Glomerular visceral epithelial cell (primary cell): Measurements from ENCODE around the gene RGS3.

Source experiments
- DNase-seq: peaks from one replicate; pipeline ENCODE4 v3.0.0-alpha.2; 2016; ENCODE audit errors: extremely low spot score

Gene RGS3

DNA sequence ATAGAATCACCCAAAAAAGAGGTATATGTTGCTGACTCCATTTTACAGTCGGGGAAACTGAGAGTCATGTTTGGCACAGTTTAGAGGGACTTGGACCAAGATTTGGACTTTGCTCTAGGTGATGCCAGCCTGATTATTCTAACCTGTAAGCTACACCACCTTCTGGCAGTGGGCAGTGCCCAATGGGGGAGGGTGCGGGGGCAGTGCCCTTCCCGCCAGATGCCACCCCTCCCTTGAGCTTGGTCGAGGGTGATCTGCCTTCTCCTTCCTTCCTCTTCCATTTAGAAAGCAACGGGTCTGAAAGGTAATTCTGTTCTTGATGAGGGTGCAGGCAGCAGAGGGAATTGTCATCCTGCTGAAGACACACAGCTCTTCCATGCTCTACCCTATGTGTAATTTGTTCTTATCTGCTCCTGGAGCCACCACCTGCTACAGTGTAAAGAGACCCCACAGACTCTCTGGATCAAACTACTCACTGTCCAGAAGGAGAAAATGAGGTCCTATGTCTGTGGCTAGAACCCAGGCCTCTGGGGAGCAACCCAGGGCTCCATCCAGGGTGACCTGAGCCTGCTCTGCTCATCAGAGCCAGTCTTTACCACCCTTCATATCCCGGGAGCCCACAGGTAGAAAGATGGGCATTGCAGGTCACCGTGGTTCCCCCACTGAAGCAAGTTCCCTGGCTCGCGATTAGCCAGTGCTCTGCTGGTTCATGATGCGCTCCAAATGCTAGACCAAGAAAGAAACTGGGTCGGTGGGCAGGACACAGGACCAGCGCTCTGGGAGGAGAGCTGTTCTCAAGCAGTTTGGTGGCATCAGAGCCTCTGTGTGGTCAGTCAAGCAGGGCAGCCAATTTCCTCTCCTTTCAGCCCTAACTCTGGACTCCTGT, 156.2 kb downstream of the RGS3 start:
- no peak for DNase-seq

DNA sequence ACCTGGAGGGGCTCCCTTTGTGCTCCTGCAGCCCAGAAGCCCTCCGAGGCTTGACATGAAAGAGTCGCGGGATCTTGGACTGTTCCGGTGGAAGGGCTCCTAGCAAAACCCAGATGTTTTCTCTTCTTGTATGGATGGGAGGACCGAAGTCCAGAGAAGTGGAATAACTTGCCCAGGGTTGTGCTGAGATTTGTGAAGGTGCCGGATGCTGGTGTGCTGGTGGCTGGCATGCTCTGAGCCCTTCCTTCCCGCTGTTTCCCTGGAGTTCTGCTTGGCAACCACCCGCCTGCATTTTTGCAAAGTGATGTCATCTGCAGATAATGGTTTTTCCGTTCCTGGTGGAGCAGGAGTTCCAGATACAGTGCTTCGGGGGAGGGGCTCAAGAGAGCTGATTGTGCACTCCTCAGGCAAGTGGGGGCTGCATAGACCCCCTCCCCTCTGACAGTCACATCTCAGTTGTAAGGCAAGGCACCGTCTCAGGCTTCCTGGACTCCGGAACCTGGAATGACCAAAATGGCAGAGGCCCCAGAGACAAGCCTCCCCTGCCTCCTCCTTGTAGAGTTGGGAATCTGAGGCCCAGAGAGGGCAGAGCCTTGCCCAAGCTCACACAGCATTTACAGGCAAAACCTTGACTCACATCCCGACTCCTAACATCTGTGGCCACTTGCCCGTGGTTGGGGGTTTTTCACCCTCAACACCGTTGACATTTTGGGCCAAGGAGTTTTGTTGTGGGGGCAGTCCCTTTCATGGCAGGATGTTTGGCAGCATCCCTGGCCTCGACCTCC, 157.0 kb downstream of the RGS3 start:
- peak; percentile 98 for DNase-seq

DNA sequence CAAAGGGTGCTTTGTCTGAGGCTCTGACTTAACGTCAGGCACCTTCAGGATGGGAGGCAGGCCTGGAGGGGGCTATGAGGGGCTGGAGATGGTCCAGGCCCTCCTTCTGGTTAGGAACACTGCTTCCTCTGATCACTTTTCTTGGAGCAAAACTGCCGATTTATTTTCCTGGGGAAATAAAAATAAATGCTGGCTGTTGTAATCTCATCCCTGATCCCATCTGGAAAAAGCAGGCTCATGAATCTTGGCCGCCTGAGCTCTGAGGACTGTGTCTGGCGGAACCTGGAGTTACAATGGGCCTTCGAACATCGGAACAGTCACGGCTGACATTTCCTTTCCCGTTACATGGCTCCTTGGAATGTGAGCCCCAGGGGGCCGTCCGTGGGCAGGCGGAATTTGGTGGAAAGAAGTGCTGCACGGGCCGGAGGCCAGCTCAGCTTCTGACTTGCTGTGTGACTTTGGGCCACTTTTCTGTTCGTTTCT, 157.8 kb downstream of the RGS3 start:
- peak; percentile 96 for DNase-seq

DNA sequence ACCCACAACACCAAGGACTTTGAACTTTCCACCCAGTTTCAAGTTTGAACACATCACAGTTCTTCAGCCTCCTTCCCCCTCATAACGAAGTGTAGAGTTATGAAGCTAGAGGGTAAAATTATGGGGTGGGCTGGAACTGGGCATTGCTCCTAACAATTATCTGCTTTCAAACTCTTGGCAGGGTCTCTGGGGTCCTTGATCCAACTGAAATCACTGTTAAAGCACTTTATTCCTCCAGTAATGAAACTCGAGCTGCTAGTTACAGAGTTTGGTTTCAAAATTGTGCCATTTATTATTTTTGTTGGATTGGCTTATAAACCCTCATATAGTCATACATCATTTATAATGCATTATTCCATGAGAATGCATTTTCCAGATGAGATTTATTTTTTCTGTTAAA, 158.5 kb downstream of the RGS3 start:
- no peak for DNase-seq

DNA sequence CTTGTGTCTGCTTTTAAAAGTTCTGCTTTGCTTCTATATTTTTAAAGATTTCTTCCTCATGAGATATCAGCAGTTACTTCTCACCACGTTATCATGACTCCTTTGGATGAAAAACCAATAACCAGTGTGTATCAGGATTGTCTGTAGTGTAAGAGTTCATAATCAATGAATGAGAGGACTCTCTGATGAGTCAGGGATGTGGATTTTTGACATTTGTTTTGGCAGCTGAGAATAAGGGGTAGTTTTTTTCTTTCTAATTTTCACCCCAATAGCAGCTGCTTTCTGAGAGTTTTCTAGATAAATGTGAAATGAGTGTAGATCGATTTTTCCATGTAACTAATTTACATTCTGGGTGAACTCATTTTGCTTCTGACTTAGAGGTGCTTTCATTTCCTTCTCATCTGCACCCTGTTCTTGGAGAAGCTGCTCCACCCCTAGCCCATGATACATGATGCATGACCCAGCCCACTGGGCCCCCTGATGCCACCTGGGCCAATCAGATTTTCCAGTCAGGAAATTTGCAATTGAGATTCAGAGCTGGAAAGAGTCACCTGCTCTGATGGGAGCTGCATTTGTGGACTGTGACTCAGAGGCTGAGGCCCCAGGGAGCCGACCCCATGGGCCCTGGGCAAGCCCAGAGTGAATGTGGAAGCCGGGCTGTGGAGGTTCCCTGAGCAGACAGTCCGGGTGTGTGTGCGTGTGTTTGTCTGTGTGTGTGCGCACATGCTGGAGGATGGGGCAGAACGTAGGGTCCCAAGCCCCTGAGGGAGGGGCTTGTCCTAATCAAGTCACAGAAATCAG, 159.3 kb downstream of the RGS3 start:
- peak; percentile 97 for DNase-seq

DNA sequence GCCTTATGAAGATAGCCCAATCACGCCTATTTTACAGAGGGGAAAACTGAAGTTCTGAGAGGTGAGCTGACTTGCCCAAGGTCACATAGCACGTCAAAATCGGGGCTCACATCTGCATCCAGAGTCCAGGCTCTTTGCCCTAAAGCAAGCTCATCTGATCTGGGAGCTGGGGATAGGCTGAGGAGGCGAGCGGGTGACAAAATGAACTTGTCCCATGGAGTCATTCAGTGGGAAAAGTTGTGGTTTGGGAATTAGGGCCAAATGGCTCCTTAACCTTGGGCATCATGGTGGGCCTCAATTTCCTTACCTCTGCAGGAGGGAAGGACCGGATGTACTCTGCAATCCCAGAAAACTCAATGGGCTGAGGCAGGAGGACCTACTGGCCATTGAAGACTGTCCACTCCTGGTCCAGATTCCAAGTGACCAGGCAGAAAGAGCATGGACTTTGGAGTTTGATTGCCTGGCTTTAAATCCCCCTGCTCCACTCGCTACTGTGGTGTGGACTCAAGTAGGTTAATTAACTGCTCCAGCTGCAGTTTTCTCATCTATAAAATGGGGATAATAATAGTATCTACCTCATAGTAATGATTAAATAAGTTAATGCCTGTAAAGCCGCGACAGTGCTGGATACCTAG, 160.4 kb downstream of the RGS3 start:
- DNase-seq: no peak

DNA sequence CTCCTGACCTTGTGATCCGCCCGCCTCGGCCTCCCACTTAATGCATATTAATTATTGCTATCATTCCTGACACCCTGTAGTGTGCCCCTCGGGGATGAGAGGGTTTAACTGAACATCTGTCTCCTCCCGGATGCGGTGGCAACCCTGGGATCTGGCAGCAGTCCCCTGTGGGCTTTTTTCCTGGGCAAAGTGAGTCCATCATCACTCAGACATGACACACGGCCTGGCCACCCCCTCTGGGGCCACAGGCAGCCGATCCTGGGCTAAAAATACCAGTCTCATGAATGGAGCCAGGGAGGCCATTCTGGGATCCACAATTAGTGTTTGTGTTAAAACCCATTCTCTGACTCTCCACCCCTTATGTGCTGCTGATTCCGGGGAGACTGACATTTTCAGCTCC, 161.2 kb downstream of the RGS3 start:
- peak; percentile 82 for DNase-seq

DNA sequence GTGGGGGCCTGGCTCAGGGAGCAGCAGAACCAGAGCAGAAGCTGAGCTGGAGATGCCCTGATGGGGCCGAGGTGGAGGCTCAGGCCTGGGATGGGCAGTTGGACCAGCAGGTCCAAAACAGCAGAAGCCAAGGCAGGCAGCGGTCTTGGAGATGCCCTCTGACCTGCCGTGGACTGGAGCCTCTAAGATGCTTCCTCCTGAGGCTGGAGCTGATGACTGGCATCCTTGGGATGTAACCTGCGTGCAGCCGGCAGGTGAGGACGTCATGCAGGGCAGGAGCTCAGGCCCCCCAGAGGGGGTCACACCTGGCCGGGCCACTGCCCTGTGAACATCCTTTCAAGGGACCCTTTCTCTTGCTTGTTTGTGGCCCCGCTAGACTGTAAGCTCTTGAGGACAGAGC, 162.0 kb downstream of the RGS3 start:
- no peak for DNase-seq

DNA sequence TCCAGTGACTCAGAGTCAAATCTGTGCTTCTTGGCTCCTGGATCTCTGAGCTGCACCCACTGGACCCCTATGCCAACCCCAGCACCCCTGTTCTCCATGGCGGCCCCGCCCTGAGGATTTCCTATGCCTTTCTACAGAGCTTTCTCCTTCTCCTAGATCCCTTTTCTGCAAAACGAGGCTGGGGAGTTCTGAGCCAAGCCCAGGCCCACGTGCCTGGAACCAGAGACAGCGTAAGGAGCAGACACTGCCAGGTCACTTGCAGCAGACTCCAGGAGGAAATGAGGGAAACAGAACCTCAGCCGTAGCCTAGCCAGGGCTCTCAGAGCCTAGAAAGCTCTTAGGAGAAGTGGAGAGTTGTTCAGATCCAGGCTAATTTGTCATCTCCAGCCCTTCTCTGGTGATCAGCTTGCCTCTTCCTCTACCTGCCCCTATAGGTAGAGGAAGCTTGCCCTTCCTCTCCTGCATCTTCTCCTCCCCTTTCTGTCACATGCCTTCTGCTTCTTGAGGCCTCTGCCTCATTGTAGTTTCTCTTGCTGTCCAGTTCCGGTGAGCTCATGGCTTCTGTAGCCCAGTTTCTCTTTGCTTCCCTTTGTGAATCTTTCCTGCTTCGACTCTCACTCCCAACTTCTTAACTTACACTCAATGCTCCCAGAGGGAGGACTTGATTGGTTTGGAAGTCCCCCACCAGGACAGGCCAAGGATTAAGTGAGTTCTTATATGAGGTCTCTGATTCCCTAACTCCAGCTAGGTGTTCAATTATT, 163.4 kb downstream of the RGS3 start:
- no peak for DNase-seq

DNA sequence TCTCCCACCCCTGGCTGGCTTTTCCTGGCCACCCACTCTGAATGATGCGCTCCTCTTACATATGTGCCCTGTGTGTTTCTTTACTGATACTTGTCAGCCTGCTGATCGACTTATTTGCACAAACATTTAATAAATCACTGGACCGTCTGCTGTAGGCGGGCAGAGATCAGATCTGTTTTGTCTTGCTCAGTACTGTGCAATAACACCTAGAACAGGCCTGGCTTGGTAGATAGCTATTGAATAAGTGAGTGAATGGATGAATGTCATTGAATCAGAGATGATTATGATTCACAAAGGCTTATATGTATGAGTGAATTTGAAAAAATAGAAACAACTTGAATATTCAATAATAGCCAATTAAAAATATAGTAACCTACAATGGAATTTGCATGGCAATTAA, 165.1 kb downstream of the RGS3 start:
- DNase-seq: no peak

DNA sequence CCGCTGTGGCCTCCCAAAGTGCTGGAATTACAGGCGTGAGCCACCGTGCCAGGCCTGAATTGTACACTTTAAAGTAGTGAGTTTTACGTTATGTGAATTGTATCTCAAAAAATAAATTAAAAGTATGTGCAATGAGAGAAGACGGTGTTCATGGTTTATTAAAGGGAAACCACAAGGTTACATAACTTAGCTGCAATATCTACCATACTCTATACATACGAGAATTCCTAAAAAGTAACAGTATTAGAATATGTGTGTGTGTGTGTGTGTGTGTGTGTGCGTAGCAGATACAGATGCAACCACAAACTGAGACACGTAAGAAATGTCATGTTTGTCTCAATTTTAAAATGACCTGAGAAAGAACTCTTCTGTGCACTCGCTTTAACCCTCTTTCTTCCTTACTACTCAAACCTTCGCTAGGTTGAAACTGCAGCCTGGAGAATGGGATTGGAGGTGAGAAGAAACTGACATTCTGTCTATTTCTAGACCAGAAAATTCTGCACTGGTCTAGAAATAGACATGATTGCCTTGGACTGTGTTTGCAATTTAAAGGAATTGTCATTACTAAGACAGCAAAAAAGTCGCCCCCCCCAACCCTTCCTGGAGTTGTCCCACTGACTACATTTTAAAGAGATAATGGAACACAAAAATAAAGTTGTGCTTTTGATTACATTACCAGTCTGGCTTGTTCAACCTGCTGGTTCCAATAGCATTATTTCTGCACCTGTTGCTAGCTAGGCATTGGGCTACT, 167.0 kb downstream of the RGS3 start:
- no peak for DNase-seq

DNA sequence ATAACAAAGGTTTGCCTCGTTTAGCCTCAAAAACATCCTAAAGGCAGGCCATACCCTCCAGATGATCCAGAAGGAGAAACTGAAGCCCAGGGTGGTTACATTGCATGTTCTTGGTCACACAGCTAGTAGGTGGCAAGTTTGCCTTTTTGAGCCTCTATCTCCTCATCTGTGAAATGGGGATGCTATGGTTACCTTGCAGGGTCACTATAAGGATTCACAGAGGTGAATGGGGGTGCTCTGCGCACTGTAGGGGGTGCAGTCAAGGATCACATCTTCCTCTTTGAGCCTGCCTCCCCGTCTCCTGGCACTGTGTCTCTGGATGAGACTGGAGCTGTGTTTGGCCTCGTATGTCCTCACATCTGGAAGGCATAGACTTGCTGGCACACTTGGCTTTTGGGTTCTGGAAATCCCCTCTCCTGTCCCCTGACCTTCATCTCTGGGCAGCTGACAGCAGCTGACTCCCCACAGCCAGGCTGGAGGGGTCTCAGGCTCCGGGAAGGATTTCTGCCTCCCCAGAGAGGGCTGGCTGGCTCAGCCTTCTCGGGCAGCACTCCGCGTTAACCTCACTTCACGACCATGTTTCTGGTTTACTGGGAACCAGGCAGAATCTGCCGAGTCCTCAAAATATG, 167.7 kb downstream of the RGS3 start:
- no peak for DNase-seq

DNA sequence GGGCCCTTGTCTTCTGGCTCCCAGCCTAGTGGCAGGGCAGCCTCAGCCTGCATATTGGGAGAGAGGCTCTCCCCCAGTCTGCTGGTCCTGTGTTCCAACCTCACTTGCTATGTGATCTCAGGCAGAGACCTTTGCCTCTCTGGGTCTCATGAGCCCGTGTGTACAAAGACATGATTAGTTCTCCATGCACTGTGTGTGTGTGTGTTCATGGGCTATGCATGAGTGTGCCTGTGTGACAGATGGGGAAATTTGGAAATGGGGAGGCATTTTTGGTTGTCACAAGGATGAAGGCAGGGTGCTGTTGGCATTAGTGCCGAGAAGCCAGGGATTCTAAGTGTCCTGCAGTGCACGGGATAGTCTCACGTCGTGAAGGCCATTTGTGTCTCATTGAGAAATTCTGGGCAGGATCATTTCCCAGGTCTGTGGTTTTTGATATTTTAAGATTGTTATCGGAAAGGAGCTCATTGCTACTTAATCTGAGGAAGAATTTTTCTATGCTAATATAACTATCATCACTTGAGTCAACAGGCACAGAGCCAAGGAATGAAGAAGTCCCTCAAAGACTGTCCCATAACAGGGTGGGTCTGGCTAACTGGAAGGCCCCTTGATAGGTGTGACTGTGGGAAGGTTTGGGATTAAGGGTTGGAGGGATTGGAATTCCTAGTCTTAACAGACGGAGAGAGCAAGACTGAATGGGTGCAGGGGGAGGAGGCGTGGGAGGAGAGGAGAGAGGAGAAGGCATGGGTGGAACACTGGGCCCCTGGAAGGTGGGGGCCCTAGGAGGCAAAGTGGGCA, 168.5 kb downstream of the RGS3 start:
- DNase-seq: no peak

DNA sequence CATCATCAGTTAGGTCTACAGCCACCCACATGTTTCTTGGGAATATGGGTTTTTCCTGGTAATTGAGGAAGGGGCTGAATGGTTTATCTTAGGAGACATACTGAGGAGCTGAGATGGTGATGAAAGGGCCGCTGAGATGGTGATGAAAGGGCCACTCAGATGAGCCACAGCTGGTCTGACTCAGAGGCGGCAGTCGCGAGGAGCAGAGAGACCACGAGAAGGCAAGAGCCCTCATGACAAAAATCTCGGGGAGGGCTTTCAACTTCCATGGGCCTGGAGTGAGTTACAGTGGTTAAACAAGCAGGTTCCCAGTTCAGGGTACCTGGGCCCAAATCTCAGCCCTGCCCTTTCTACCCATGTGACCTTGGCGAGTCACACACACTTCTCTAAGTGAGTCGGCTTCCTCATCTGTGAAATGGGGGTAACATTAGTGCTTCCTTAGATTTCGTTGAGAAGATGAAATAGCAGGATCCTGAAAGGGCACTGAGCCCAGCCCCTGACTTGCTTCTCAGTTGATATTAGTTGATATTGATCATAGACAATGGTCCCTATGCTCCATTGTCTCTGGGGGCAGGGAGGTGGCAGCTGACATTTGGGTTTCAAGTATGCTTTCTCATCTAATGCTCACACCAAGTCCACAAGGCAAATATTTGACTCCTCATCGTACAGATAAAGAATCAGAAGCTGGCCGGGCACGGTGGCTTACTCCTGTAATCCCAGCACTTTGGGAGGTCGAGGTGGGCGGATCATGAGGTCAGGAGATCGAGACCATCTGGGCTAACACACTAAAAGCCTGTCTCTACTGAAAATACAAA, 169.5 kb downstream of the RGS3 start:
- DNase-seq: peak; percentile 44

DNA sequence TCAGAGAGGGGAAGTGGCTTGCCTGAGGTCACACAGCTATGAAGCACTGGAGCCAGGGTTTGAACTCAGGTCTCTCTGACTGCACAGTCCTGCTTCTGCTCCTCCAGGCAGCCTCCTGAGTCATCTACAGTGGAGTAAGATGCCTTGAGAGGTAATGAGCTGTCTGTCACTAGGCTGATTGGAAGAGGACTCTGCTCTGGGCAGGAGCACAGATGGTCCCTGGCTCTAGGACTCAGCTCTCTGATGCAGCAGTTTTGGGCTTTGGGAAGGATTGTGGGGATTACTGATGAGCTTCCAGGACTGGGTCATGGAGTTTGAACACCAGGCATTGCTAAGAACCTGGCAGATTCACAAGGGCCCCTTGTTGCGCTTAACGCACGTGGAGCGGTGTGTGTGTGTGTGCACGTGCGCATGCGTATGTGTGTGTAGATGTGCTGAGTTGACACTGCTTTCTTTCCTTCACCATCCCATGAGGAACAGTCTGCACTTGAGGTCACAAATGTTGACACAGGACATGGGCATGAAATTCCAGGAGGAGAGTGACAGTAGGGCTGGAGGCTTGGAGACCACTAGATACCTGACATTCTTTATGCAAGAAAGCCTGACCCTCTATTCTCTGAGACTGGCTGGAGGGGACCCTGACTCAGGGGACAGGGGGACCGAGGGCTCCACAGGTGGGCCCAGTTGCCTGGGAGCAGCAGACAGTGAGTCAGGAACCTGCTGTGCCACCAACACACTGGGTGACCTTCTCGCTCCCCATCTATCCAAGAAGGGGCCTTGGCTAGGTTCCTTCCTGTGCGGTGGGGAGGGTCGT, 170.5 kb downstream of the RGS3 start:
- DNase-seq: no peak

DNA sequence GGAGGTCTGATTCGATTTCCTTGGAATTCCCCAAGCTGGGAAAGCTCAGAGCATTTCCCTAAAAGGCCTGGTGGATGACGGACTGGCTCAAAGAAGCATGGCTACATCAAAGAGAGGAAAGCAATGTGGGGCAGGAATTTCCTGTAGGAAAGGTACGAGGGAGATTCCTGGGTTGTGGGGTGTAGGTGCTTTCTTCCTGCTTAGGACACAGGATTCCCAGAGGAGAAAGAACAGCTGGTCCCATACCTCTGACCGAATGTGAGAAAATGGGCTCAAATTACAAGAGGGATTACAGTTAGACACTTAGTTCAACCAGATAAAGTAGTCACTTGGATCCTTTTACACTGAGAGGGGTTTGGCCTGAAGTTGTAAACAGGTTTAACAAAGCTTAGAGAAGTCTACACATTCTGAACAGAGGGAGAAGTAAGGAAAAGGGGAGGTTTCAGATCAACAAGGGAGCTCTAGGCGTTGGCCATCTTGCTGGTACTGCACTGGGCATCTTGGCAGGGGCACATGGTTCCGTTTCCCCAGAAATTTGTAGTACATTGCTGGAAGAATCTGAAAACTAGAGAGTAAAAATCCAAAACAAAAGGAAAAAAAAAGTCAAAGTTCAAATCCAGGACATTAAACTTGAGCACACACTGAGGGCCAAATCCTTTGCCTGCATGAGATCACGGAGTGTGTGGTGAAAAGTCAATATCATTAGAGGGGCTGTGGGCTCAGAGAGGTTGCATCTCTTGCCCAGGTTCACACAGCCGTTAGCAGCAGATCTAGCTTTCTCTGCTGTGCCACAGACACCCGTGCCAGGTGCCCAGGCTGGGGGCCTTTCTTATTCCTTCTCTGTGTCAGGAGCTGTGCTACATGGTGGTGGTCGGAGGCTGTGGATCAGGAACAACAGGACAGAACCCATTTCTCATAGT, 171.3 kb downstream of the RGS3 start:
- peak; percentile 23 for DNase-seq
